Activated CD4-positive, alpha-beta T cell treated with anti-CD3 and anti-CD28 coated beads for 4 hours (primary cell): ENCODE data around the gene KAZN.
"Not testable (repeated sequence)": the region's sequence is repeated elsewhere in the genome, so short reads cannot be mapped to it uniquely, and the experiment has no call there.

Experiments used
- DNase-seq, 2 donors: peaks; one replicate each; pipeline ENCODE4 v3.0.0-alpha.2; 2020

KAZN gene

GRCh38 chr1:15124362-15125100 is 526.0 kb downstream of the KAZN start:
- DNase-seq, result no peak

- DNase-seq, result no peak
These were observed 526.7 kb downstream of the KAZN start for GRCh38 chr1:15125101-15125745.

- no peak for DNase-seq
These were observed 529.6 kb downstream of the KAZN start for GRCh38 chr1:15128077-15128476.

GRCh38 chr1:15128520-15129313 is 530.2 kb downstream of the KAZN start:
- peak; percentile 54 to 61 for DNase-seq

GRCh38 chr1:15129944-15130343 is 531.5 kb downstream of the KAZN start:
- DNase-seq, result no peak

- no peak for DNase-seq
These were observed 532.1 kb downstream of the KAZN start for GRCh38 chr1:15130607-15131006.

GRCh38 chr1:15132965-15133364 is 534.5 kb downstream of the KAZN start:
- DNase-seq, result no peak

- DNase-seq, result no peak
These were observed 535.8 kb downstream of the KAZN start for GRCh38 chr1:15134285-15134684.

- DNase-seq, result not testable (repeated sequence)
These were observed 537.1 kb downstream of the KAZN start for GRCh38 chr1:15135604-15136003.

GRCh38 chr1:15137809-15138208 is 539.3 kb downstream of the KAZN start:
- DNase-seq, result no peak

- DNase-seq, result no peak
These were observed 541.3 kb downstream of the KAZN start for GRCh38 chr1:15139654-15140350.

- DNase-seq, result no peak
These were observed 543.6 kb downstream of the KAZN start for GRCh38 chr1:15141935-15142539.

- no peak for DNase-seq
These were observed 546.8 kb downstream of the KAZN start for GRCh38 chr1:15145327-15145726.

- DNase-seq, result no peak
These were observed 547.7 kb downstream of the KAZN start for GRCh38 chr1:15146142-15146680.

GRCh38 chr1:15146971-15147376 is 548.5 kb downstream of the KAZN start:
- no peak for DNase-seq

- DNase-seq, result no peak
These were observed 549.5 kb downstream of the KAZN start for GRCh38 chr1:15148004-15148403.

- no peak for DNase-seq
These were observed 550.0 kb downstream of the KAZN start for GRCh38 chr1:15148475-15148874.

GRCh38 chr1:15148941-15149340 is 550.5 kb downstream of the KAZN start:
- no peak for DNase-seq

GRCh38 chr1:15150376-15150775 is 551.9 kb downstream of the KAZN start:
- DNase-seq, result no peak

GRCh38 chr1:15151377-15151806 is 552.9 kb downstream of the KAZN start:
- DNase-seq, result no peak

- no peak for DNase-seq
These were observed 553.4 kb downstream of the KAZN start for GRCh38 chr1:15151871-15152270.
